Liver (tissue), 3 donors: ENCODE data around the gene ALCAM.

Experiments used
- EGR1 ChIP-seq, 2 donors: IDR thresholded peaks; 2 replicates each; pipeline ENCODE4 v1.6.1; 2016 to 2018; ENCODE audit warnings: antibody characterized with exemption in 2 of 2, low read depth in 2 of 2
- FOXA1 ChIP-seq: IDR thresholded peaks from 2 replicates; pipeline ENCODE4 v1.6.1; 2016; ENCODE audit warnings: antibody characterized with exemption
- RAD21 ChIP-seq, 2 donors: IDR thresholded peaks; 2 replicates each; pipeline ENCODE4 v1.6.1; 2016; ENCODE audit warnings: antibody characterized with exemption in 2 of 2, mild to moderate bottlenecking in 2 of 2
- YY1 ChIP-seq: IDR thresholded peaks from 2 replicates; pipeline ENCODE4 v1.6.1; 2016; ENCODE audit warnings: antibody characterized with exemption, mild to moderate bottlenecking
- TF ChIP-seq, protein P1 (sequence below): fragments of 150-350 bp; IDR thresholded peaks from 2 replicates; pipeline ENCODE4 v1.5.1; 2017; ENCODE audit warnings: improper control_type of control experiment, low read depth, low read length; ENCODE audit not compliant: missing input control
- TF ChIP-seq, protein P2 (sequence below): IDR thresholded peaks from 2 replicates; pipeline ENCODE4 v1.6.1; 2016; ENCODE audit warnings: antibody characterized with exemption
- donor health status: healthy.
- donor health status: healthy.

DNA sequence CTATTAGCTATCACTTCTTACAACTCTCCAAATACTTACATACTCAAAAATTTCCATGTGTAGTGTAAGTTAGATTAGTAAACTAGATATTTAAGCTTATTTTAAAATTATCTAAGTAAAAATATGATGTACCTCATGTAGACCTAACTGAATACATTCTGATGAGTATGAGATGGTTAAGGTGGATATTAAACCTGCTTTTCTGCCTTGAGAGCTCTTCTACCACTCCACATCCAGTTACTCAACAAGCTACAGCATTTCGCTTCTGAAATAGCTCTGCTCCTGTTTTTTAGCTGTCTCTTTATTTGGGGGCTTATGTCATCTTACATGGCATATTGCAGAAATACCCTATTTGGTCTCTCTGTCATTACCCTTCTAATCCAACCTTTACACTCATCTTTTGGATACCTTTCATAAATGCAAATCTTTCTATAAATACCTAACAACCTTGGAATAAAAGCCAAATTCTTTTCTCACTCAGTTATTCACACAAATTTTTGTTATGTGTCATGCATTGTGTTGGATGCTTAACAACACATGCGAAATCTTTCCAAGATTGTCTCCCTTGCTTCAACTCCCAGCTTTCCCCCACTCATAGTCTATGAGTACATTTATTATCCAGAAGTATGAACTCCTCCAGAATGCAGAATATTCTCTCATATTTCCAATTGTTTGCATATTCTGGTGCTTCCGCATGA, 92.0 kb downstream of the ALCAM start:
- TF ChIP-seq, protein P1, sequence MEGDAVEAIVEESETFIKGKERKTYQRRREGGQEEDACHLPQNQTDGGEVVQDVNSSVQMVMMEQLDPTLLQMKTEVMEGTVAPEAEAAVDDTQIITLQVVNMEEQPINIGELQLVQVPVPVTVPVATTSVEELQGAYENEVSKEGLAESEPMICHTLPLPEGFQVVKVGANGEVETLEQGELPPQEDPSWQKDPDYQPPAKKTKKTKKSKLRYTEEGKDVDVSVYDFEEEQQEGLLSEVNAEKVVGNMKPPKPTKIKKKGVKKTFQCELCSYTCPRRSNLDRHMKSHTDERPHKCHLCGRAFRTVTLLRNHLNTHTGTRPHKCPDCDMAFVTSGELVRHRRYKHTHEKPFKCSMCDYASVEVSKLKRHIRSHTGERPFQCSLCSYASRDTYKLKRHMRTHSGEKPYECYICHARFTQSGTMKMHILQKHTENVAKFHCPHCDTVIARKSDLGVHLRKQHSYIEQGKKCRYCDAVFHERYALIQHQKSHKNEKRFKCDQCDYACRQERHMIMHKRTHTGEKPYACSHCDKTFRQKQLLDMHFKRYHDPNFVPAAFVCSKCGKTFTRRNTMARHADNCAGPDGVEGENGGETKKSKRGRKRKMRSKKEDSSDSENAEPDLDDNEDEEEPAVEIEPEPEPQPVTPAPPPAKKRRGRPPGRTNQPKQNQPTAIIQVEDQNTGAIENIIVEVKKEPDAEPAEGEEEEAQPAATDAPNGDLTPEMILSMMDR = no peak
- TF ChIP-seq, protein P2, sequence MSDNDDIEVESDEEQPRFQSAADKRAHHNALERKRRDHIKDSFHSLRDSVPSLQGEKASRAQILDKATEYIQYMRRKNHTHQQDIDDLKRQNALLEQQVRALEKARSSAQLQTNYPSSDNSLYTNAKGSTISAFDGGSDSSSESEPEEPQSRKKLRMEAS = no peak
- no peak for TF ChIP-seq YY1
- TF ChIP-seq FOXA1 = no peak
- TF ChIP-seq EGR1 (IDR thresholded peaks at IDR 0.05; ENCODE audit: low read depth in 2 of 2) = no peak
- no peak for TF ChIP-seq RAD21 (IDR thresholded peaks at IDR 0.05)
